ENCODE measurements around the gene TMEM198. TPM values are rescaled to one million over a fixed set of nuclear protein-coding genes. Genes with fewer than 3 reads are reported as not detected.
A peak's percentile ranks its signal among the peaks of the same experiment; 100 is the strongest.

The TMEM198 gene
- total and polyA plus RNA-seq, 2 experiments from 2014 or later: 8.0 to 10.4 TPM

DNA sequence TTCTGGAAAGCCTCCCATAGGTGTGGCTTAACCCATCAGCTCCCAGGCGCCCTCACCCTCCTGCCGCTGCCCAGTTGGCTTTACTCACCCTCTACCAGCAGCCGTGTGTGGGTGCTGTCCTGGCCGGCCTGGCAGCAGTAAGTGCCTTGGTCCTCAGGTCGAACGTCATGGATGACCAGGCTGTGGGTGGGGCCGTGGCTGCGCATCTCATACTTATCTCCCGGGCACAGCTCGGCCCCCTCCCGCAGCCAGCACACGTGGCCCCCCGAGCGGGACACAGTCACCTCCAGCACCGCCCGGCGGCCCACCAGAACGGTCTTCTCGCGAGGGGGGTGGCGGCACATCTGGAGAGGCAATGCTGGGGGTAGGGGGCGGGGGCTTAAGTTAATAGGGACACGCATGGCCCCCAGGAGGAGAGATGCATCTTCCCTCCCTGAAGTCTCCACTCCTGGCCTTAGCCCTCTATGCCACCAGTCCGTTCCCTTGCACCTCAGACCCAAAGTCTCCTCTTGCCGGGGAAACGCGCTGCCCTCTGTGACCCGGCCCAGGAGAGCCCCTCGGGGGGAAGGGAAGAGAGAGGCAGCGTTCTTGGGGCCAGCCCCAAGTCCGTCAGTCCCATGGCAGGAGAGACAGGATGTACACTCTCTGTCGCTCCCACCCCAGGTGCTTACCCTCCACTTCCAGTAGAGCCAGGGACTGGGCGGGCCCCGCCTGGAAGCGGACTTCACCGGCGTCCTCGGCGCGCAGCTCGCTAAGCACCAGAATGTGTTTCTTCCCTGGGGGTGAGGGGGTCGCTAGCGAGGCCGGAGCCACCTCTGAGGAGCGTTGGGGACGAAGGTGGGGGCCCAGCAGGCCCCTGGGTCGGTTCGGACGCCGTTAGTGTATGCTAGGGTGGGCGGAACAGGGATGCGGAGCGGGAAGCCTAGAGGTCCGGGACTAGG lies 7.9 kb downstream of the TMEM198 start:
- WGBS (ENCODE audit: low lambda C conversion rate, missing lambda C conversion rate): 5% methylated on average over 48 of the region's 54 CpGs
- Histone ChIP-seq H3K9me3 (ENCODE audit: low read depth) (no peaks in the 10 kb centered on the region), H3K27ac (peak overlapping the region; percentile 68), H3K27me3 (peaks cover 9% of the 10 kb centered on the region), H3K4me1 (ENCODE audit: insufficient read depth) (peaks cover 7% of the 10 kb centered on the region), H3K36me3 (replicated peaks; ENCODE audit: insufficient read depth, low read depth) (no peaks in the 10 kb centered on the region), H3K79me2 (no peaks in the 10 kb centered on the region), H3K9me2 (replicated peaks; ENCODE audit: insufficient read depth) (no peaks in the 10 kb centered on the region), H4K20me1 (ENCODE audit: insufficient read depth, poor library complexity, severe bottlenecking) (no peaks in the 10 kb centered on the region), H2AFZ (peak overlapping the region; percentile 83), H3K4me3 (peak overlapping the region; percentile 83), H3K4me2 (peak overlapping the region; percentile 100)
- TF ChIP-seq, protein P1, sequence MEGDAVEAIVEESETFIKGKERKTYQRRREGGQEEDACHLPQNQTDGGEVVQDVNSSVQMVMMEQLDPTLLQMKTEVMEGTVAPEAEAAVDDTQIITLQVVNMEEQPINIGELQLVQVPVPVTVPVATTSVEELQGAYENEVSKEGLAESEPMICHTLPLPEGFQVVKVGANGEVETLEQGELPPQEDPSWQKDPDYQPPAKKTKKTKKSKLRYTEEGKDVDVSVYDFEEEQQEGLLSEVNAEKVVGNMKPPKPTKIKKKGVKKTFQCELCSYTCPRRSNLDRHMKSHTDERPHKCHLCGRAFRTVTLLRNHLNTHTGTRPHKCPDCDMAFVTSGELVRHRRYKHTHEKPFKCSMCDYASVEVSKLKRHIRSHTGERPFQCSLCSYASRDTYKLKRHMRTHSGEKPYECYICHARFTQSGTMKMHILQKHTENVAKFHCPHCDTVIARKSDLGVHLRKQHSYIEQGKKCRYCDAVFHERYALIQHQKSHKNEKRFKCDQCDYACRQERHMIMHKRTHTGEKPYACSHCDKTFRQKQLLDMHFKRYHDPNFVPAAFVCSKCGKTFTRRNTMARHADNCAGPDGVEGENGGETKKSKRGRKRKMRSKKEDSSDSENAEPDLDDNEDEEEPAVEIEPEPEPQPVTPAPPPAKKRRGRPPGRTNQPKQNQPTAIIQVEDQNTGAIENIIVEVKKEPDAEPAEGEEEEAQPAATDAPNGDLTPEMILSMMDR (IDR thresholded peaks at IDR 0.05; ENCODE audit: poor library complexity): no peak
- TF ChIP-seq EZH2phosphoT487 (IDR thresholded peaks at IDR 0.05; ENCODE audit: low read depth, severe bottlenecking, unreplicated experiment) (no peak), EZH2 (IDR thresholded peaks at IDR 0.05; ENCODE audit: borderline replicate concordance) (no peak)
- peak; percentile 66 for DNase-seq (ENCODE audit: low spot score)

DNA sequence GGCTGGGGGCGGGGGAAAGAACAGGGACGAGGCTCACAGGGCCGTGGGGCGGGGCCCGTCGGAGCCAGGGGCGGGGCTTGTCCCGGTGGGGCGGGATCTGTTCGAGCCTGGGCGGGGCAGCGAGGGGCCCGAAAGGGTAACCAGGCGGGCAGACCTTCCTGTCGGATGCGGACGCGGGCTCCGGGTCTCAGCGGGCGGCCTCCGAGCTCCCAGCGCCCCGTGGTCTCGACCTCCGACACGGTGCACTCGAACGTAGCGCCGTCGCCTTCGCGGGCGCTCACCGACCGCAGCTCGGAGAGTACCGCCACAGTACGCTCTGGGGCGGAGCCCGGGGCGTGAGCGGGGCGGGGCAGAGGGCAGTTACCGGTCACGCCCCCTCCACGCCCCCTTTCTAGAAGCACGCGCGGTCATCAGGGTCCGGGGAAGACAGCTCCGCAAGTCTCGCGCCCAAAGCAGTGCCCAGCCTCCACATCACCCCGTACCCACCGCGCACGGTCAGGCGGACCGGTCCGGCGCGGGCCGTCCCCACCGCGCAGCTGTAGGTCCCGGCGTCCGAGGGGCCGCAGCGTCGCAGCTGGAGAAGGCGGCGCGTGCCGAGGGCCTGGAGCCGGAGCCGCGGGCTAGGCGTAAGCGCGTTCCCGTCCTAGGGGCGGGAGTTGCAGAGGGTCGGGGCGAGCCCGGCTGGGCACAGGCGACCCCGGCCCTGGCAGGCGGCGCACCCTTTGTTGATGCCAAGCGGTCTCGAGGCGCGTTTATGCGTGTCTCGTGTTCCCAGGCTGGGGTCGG lies 8.7 kb downstream of the TMEM198 start:
- Histone ChIP-seq H3K4me2 (peak overlapping the region; percentile 100), H3K27me3 (peaks cover 9% of the 10 kb centered on the region), H3K4me1 (ENCODE audit: insufficient read depth) (peaks cover 7% of the 10 kb centered on the region), H3K36me3 (replicated peaks; ENCODE audit: insufficient read depth, low read depth) (no peaks in the 10 kb centered on the region), H3K9me3 (ENCODE audit: low read depth) (no peaks in the 10 kb centered on the region), H3K9me2 (replicated peaks; ENCODE audit: insufficient read depth) (no peaks in the 10 kb centered on the region), H3K79me2 (no peaks in the 10 kb centered on the region), H2AFZ (peak overlapping the region; percentile 83), H3K27ac (peak overlapping the region; percentile 68), H4K20me1 (ENCODE audit: insufficient read depth, poor library complexity, severe bottlenecking) (no peaks in the 10 kb centered on the region), H3K4me3 (peak overlapping the region; percentile 83)
- peak; percentile 94 for DNase-seq (ENCODE audit: low spot score)
- WGBS (ENCODE audit: low lambda C conversion rate, missing lambda C conversion rate): 1% methylated on average over 35 of the region's 99 CpGs
- TF ChIP-seq EZH2 (IDR thresholded peaks at IDR 0.05; ENCODE audit: borderline replicate concordance) (no peak), EZH2phosphoT487 (IDR thresholded peaks at IDR 0.05; ENCODE audit: low read depth, severe bottlenecking, unreplicated experiment) (no peak)
- TF ChIP-seq, protein P1 (IDR thresholded peaks at IDR 0.05; ENCODE audit: poor library complexity): no peak

DNA sequence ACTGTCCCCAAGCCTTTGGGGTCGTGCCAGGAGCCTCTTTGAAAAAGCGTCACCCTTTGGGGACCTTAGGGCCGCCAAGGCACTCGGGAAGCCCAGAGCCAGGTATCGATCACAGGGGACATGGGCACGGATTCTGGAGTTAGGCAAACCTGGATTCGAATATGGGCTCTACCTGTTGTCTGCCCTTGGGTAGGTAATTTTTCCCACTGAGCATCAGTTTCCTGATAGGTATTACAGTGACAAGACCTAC lies 9.3 kb downstream of the TMEM198 start:
- TF ChIP-seq, protein P1 (IDR thresholded peaks at IDR 0.05; ENCODE audit: poor library complexity): no peak
- TF ChIP-seq EZH2 (IDR thresholded peaks at IDR 0.05; ENCODE audit: borderline replicate concordance): no peak
- no peak for TF ChIP-seq EZH2phosphoT487 (IDR thresholded peaks at IDR 0.05; ENCODE audit: low read depth, severe bottlenecking, unreplicated experiment)
- peak overlapping the region; percentile 83 for H3K4me3 ChIP-seq
- H2AFZ ChIP-seq: peak overlapping the region; percentile 58
- no peaks in the 10 kb centered on the region for H3K36me3 ChIP-seq (replicated peaks; ENCODE audit: insufficient read depth, low read depth)
- no peaks in the 10 kb centered on the region for H3K9me3 ChIP-seq (ENCODE audit: low read depth)
- peaks cover 7% of the 10 kb centered on the region for H3K4me1 ChIP-seq (ENCODE audit: insufficient read depth)
- H4K20me1 ChIP-seq (ENCODE audit: insufficient read depth, poor library complexity, severe bottlenecking): no peaks in the 10 kb centered on the region
- WGBS (ENCODE audit: low lambda C conversion rate, missing lambda C conversion rate): 43% methylated on average over 7 of the region's 7 CpGs
- H3K9me2 ChIP-seq (replicated peaks; ENCODE audit: insufficient read depth): no peaks in the 10 kb centered on the region
- H3K79me2 ChIP-seq: no peaks in the 10 kb centered on the region
- H3K4me2 ChIP-seq: peak overlapping the region; percentile 100
- H3K27ac ChIP-seq: no peak overlapping the region
- DNase-seq (ENCODE audit: low spot score): no peak
- H3K27me3 ChIP-seq: peaks cover 9% of the 10 kb centered on the region
